ENCODE results near the gene SHOC1. TPM values are rescaled to one million over a fixed set of nuclear protein-coding genes. Genes with fewer than 3 reads are reported as not detected.

The SHOC1 gene
- total and polyA plus RNA-seq, 2 of the 4 experiments (the other 2 are of a cell fraction), result 0.03 TPM; not detected in 1

DNA sequence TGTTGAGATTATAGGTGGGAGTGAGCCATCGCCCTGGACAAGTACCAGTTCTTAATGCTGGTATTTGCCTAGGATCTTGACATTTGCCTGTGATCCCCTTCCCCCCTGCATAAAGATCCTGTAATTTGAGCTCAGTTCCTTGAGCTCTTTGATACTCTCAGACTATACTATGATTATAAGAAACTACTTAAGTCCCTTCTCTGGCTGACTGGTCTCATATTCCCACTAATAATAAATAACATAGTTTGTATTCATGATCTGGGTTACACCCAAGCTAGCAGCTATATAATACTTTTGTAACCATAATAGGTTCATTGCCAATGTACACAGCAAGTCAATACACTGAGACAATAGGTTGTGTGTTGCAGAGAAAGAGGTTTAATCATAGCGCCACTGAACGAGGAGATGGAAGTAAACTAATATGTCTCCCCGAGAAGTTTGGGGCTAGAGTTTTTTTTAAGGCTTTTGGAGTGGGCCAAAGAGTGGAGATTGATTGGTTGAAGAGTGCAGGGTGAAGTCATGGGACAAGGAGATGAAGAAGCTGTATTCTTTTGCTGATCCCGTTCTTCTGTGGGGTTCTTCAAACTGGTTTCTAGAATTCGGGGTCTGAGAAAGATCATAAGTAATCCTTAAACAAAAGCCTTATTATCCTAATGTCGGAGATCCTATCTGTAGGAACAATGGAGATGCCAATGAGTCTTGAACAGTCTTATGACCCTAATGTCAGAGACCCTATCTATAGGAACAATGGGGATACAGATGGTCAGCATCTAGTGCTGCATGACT is 20.7 kb upstream of the SHOC1 start:
- dilution Hi-C loops (cut with HindIII; ENCODE audit: low sequenced_read_pairs, unreplicated experiment), result no loop called here
- no peak overlapping the region for H2BK20ac ChIP-seq (ENCODE audit: low read depth, low read length)
- no peak overlapping the region for H3K27ac ChIP-seq (ENCODE audit: insufficient read depth, low read length)
- no peaks in the 10 kb centered on the region for H3K9me3 ChIP-seq (ENCODE audit: control insufficient read depth, insufficient read depth, low read length)
- no TSS peak for BruUV-seq (replicated peaks)
- no peak overlapping the region for H2AK5ac ChIP-seq (ENCODE audit: low read depth, low read length)
- intact Hi-C loops (cut with micrococcal nuclease), result no loop called here
- ChIA-PET POLR2A (ENCODE audit: unreplicated experiment) (no interaction called here), CTCF (interaction anchor here (0.6 kb wide), 1 partner anchor 271 kb away, joined by 3 read pairs; no protein-coding TSS in a partner anchor)
- H3K4me3 ChIP-seq (ENCODE audit: insufficient read depth, low read depth, low read length), result no peak overlapping the region
- 93% methylated on average over 3 of the region's 7 CpGs; no CpG with 5 or more reads in 1 of the 2 experiments for WGBS, 2 experiments (ENCODE audit: extremely low coverage in 2 of 2, insufficient read length in 1 of 2)
- in situ Hi-C loops (cut with MboI; ENCODE audit: low sequenced_read_pairs), result no loop called here
- H3K23ac ChIP-seq (ENCODE audit: low read depth, low read length), result no peak overlapping the region
- H3K9me1 ChIP-seq (ENCODE audit: insufficient read depth, low read length), result no peaks in the 10 kb centered on the region
- H3K18ac ChIP-seq (ENCODE audit: low read depth, low read length), result no peak overlapping the region
- H3K36me3 ChIP-seq (ENCODE audit: control insufficient read depth, insufficient read depth, low read length), result no peaks in the 10 kb centered on the region
- no peak for TF ChIP-seq MAFK (IDR thresholded peaks at IDR 0.05; ENCODE audit: low read depth, low read length)
- TF ChIP-seq NFE2L2 (IDR thresholded peaks at IDR 0.05; ENCODE audit: low read depth, low read length), result no peak
- TF ChIP-seq RCOR1 (IDR thresholded peaks at IDR 0.05; ENCODE audit: insufficient replicate concordance, low read length), result no peak
- TF ChIP-seq SMC3 (IDR thresholded peaks at IDR 0.05; ENCODE audit: low read depth, low read length), result no peak
- TF ChIP-seq MAZ (IDR thresholded peaks at IDR 0.05; ENCODE audit: borderline replicate concordance, low read depth, low read length), result no peak
- H2BK5ac ChIP-seq (ENCODE audit: low read depth, low read length, poor library complexity, severe bottlenecking), result no peak overlapping the region
- no peak overlapping the region for H4K91ac ChIP-seq (ENCODE audit: insufficient read depth, low read depth, low read length)
- no peak overlapping the region for H3K14ac ChIP-seq (replicated peaks; ENCODE audit: low read depth, low read length)
- no peaks in the 10 kb centered on the region for H3K79me1 ChIP-seq (ENCODE audit: low read depth in 1 of 2, low read length in 2 of 2)
- DNase-seq, result no peak
- H2AFZ ChIP-seq (replicated peaks; ENCODE audit: low read length, poor library complexity), result no peak overlapping the region
- no peak overlapping the region for H3K4ac ChIP-seq (ENCODE audit: low read depth, low read length)
- H2AK9ac ChIP-seq (replicated peaks; ENCODE audit: low read depth, low read length, poor library complexity), result no peak overlapping the region
- H3K9ac ChIP-seq (ENCODE audit: low read depth, low read length), result no peak overlapping the region
- ATAC-seq (ENCODE audit: low read depth), result no peak
- no peak overlapping the region for H3K56ac ChIP-seq (ENCODE audit: extremely low read depth, insufficient read depth, low read length)
- H4K5ac ChIP-seq (ENCODE audit: low read depth, low read length), result no peak overlapping the region
- H2BK120ac ChIP-seq (ENCODE audit: low read depth, low read length), result no peak overlapping the region
- no peak overlapping the region for H4K8ac ChIP-seq (ENCODE audit: low read depth in 2 of 2, low read length in 2 of 2)
- no peaks in the 10 kb centered on the region for H4K20me1 ChIP-seq (ENCODE audit: insufficient read depth, low read length)
- H3K4me1 ChIP-seq (ENCODE audit: control insufficient read depth, insufficient read depth, low read length), result no peaks in the 10 kb centered on the region
- H3K27me3 ChIP-seq (ENCODE audit: control insufficient read depth, insufficient read depth, low read length), result no peaks in the 10 kb centered on the region
- no peak overlapping the region for H2BK15ac ChIP-seq (ENCODE audit: low read depth, low read length)
- H3K4me2 ChIP-seq (ENCODE audit: low read depth, low read length), result no peak overlapping the region

Measured in IMR-90 (cell line).